CD14-positive monocyte (primary cell): Measurements from ENCODE around the gene PUS1. TPM values are rescaled to one million over a fixed set of nuclear protein-coding genes. Genes with fewer than 3 reads are reported as not detected.

Experiments used
- DNase-seq, 3 donors: peaks; one replicate each; pipeline ENCODE4 v3.0.0-alpha.2; 2011 to 2022
- H2AFZ ChIP-seq: 2 replicates; pipeline ENCODE4 v1.6.0; 2012; ENCODE audit warnings: mild to moderate bottlenecking, low read depth, low read length, inconsistent platforms; ENCODE audit not compliant: insufficient read depth, poor library complexity, severe bottlenecking
- H3K27ac ChIP-seq, 2 donors: 1 replicate in 1 of 2; 2 replicates in 1 of 2; pipeline ENCODE4 v1.5.1; 2012 to 2013; ENCODE audit warnings: low read length in 2 of 2, control low read depth in 1 of 2, inconsistent platforms in 1 of 2, low read depth in 1 of 2, mild to moderate bottlenecking in 1 of 2
- H3K27me3 ChIP-seq, 2 donors: one replicate each; pipeline versions ENCODE4 v1.6.0 to v1.6.1; 2011 to 2013; ENCODE audit warnings: low read length in 2 of 2; ENCODE audit not compliant: control insufficient read depth in 2 of 2, insufficient read depth in 2 of 2
- H3K36me3 ChIP-seq, 2 donors: replicated peaks in 1 of 2; 1 replicate in 1 of 2; 2 replicates in 1 of 2; pipeline versions ENCODE4 v1.5.1 to v1.6.1; 2012 to 2013; ENCODE audit warnings: low read length in 2 of 2, control low read depth in 1 of 2, inconsistent platforms in 1 of 2, mild to moderate bottlenecking in 1 of 2; ENCODE audit not compliant: insufficient read depth in 2 of 2, control insufficient read depth in 1 of 2
- H3K4me1 ChIP-seq, 2 donors: 1 replicate in 1 of 2; 2 replicates in 1 of 2; pipeline versions ENCODE4 v1.5.1 to v1.6.1; 2012 to 2013; ENCODE audit warnings: low read length in 2 of 2, control low read depth in 1 of 2, inconsistent platforms in 1 of 2, mild to moderate bottlenecking in 1 of 2, moderate library complexity in 1 of 2; ENCODE audit not compliant: insufficient read depth in 2 of 2, control insufficient read depth in 1 of 2
- H3K4me2 ChIP-seq: replicated peaks from 2 replicates; pipeline ENCODE3; 2012; ENCODE audit warnings: low read length, moderate library complexity, mild to moderate bottlenecking; ENCODE audit not compliant: poor library complexity, severe bottlenecking; ENCODE audit errors: extremely low read depth
- H3K4me3 ChIP-seq, 3 experiments: fragments of 200-600 bp in 1 of 3; sonication (generic) in 1 of 3; replicated peaks in 1 of 3; 1 replicate in 2 of 3; 2 replicates in 1 of 3; pipeline ENCODE4 v1.5.1; 2011 to 2013; ENCODE audit warnings: low read length in 3 of 3, mild to moderate bottlenecking in 3 of 3, control low read depth in 2 of 3, low read depth in 2 of 3, inconsistent platforms in 1 of 3, moderate library complexity in 1 of 3
- H3K79me2 ChIP-seq: 2 replicates; pipeline ENCODE4 v1.6.0; 2012; ENCODE audit warnings: mild to moderate bottlenecking, control low read depth, inconsistent platforms, low read length, moderate library complexity; ENCODE audit not compliant: insufficient read depth
- H3K9ac ChIP-seq: 2 replicates; pipeline ENCODE4 v1.6.0; 2017; ENCODE audit warnings: low read length, mild to moderate bottlenecking; ENCODE audit not compliant: insufficient read depth, poor library complexity, severe bottlenecking
- H3K9me3 ChIP-seq, 2 donors: replicated peaks in 1 of 2; 1 replicate in 1 of 2; 2 replicates in 1 of 2; pipeline versions ENCODE4 v1.5.1 to v1.6.1; 2012 to 2013; ENCODE audit warnings: low read length in 2 of 2, control low read depth in 1 of 2; ENCODE audit not compliant: control insufficient read depth in 1 of 2, insufficient read depth in 1 of 2
- H4K20me1 ChIP-seq: 2 replicates; pipeline ENCODE4 v1.6.0; 2012; ENCODE audit warnings: mild to moderate bottlenecking, low read length, control low read depth, moderate library complexity; ENCODE audit not compliant: insufficient read depth
- H3K27ac Mint-ChIP-seq, 7 donors: one replicate each; pipeline ENCODE4 v1.8.0; 2020; ENCODE audit warnings: mild to moderate bottlenecking in 7 of 7, mixed read lengths in 7 of 7, moderate library complexity in 6 of 7, inconsistent platforms in 2 of 7
- H3K27me3 Mint-ChIP-seq, 3 donors: one replicate each; pipeline ENCODE4 v1.8.0; 2021 to 2022; ENCODE audit warnings: low read depth in 3 of 3, mild to moderate bottlenecking in 3 of 3, mixed read lengths in 3 of 3, moderate library complexity in 3 of 3, inconsistent platforms in 1 of 3
- H3K36me3 Mint-ChIP-seq, 2 donors: one replicate each; pipeline ENCODE4 v1.8.0; 2020; ENCODE audit warnings: mixed read lengths in 2 of 2, inconsistent platforms in 1 of 2, mild to moderate bottlenecking in 1 of 2
- H3K4me1 Mint-ChIP-seq: one replicate; pipeline ENCODE4 v1.8.0; 2020; ENCODE audit warnings: mild to moderate bottlenecking, mixed read lengths
- H3K4me3 Mint-ChIP-seq, 2 donors: one replicate each; pipeline ENCODE4 v1.8.0; 2020; ENCODE audit warnings: mild to moderate bottlenecking in 2 of 2, mixed read lengths in 2 of 2, moderate library complexity in 1 of 2
- H3K9me3 Mint-ChIP-seq, 7 donors: one replicate each; pipeline ENCODE4 v1.8.0; 2020 to 2022; ENCODE audit warnings: mixed read lengths in 7 of 7, mild to moderate bottlenecking in 6 of 7, moderate library complexity in 6 of 7, inconsistent platforms in 2 of 7
- CTCF ChIP-seq: fragments of 200-600 bp; IDR thresholded peaks from one replicate; pipeline ENCODE4 v1.8.0; 2022; ENCODE audit warnings: antibody characterized with exemption, mild to moderate bottlenecking
- WGBS: methylation state at CpG from one replicate; pipeline ENCODE4 v1.1.5; 2013; ENCODE audit warnings: missing lambda C conversion rate; ENCODE audit not compliant: insufficient coverage; 5-methylcytosine and 5-hydroxymethylcytosine counted together
- intact Hi-C, 2 donors: fragments of 100-400 bp; cut with micrococcal nuclease; formaldehyde crosslinking; loops; one replicate each; pipeline versions ENCODE4 v1.15.0 to v1.15.1; 2023
- polyA plus RNA-seq, 3 donors: library from polyadenylated mRNA; depleted of rRNA in 1 of 3; unstranded in 2 of 3; stranded (reverse) in 1 of 3; fragments of 300-500 nt in 2 of 3; fragments of >200 nt in 1 of 3; fragmentation: Illumina TruSeq in 2 of 3; gene quantifications; 1 replicate in 2 of 3; 2 replicates in 1 of 3; pipeline ENCODE4 v1.2.3, GENCODE V29; 2012 to 2021

PUS1 gene
- polyA plus RNA-seq, 3 donors = 5.1 to 30.9 (median 6.9) TPM

GRCh38 chr12:131962069-131962468 is 33.0 kb downstream of the PUS1 start:
- H3K4me3 Mint-ChIP-seq = no peak overlapping the region
- Histone ChIP-seq H4K20me1 (peaks cover 82% of the 10 kb centered on the region), H3K9ac (no peak overlapping the region), H3K4me2 (no peak overlapping the region), H3K4me1 (no peaks in the 10 kb centered on the region), H3K27ac (no peak overlapping the region), H3K36me3 (peaks cover 24 to 59% of the 10 kb centered on the region in 2 donors), H2AFZ (no peak overlapping the region), H3K27me3 (no peaks in the 10 kb centered on the region), H3K4me3 (no peak overlapping the region), H3K79me2 (peaks cover 87% of the 10 kb centered on the region), H3K9me3 (no peaks in the 10 kb centered on the region)
- H3K27me3 Mint-ChIP-seq = no peaks in the 10 kb centered on the region
- no peaks in the 10 kb centered on the region for H3K9me3 Mint-ChIP-seq
- peak overlapping the region in 2 of 7 donors; percentile 17 to 35 for H3K27ac Mint-ChIP-seq
- H3K36me3 Mint-ChIP-seq = peaks cover 41 to 56% of the 10 kb centered on the region in 2 donors
- no peak for DNase-seq
- intact Hi-C loops = no loop called here
- WGBS = 86% methylated on average over 5 of the region's 8 CpGs
- TF ChIP-seq CTCF = no peak
- peaks cover 8% of the 10 kb centered on the region for H3K4me1 Mint-ChIP-seq

- H3K9me3 Mint-ChIP-seq = no peaks in the 10 kb centered on the region
- no peak for TF ChIP-seq CTCF
- H3K27me3 Mint-ChIP-seq = no peaks in the 10 kb centered on the region
- Histone ChIP-seq H3K79me2 (peaks cover 84% of the 10 kb centered on the region), H3K4me3 (no peak overlapping the region), H3K9me3 (no peaks in the 10 kb centered on the region), H3K9ac (no peak overlapping the region), H4K20me1 (peaks cover 72% of the 10 kb centered on the region), H3K4me1 (no peaks in the 10 kb centered on the region), H3K36me3 (peaks cover 24 to 59% of the 10 kb centered on the region in 2 donors), H2AFZ (no peak overlapping the region), H3K27me3 (no peaks in the 10 kb centered on the region), H3K4me2 (no peak overlapping the region), H3K27ac (no peak overlapping the region)
- H3K36me3 Mint-ChIP-seq = peaks cover 41 to 56% of the 10 kb centered on the region in 2 donors
- intact Hi-C loops = no loop called here
- H3K4me1 Mint-ChIP-seq = peaks cover 12% of the 10 kb centered on the region
- WGBS = 93% methylated on average over 3 of the region's 4 CpGs
- peak overlapping the region in 1 of 7 donors; percentile 19 for H3K27ac Mint-ChIP-seq
- H3K4me3 Mint-ChIP-seq = no peak overlapping the region
- DNase-seq = no peak
Observed at GRCh38 chr12:131963381-131963780, 34.3 kb downstream of the PUS1 start.
